NB4 (cell line): ENCODE measurements around the gene GNG7.
"Not testable (repeated sequence)": the region's sequence is repeated elsewhere in the genome, so short reads cannot be mapped to it uniquely, and the experiment has no call there.

Experiments used
- DNase-seq: peaks from one replicate; pipeline ENCODE4 v3.0.0; 2010; ENCODE audit warnings: low read depth
- H3K4me3 ChIP-seq: one replicate; pipeline ENCODE4 v1.5.1; 2011; ENCODE audit warnings: mild to moderate bottlenecking, low read depth, low read length, moderate library complexity
- CTCF ChIP-seq: IDR thresholded peaks from one replicate; pipeline ENCODE4 v1.5.1; 2012; ENCODE audit warnings: low read depth, low read length
- MAX ChIP-seq: IDR thresholded peaks from 2 replicates; pipeline ENCODE4 v1.6.1; 2011; ENCODE audit warnings: low read depth, low read length
- MYC ChIP-seq: IDR thresholded peaks from 2 replicates; pipeline ENCODE4 v1.6.1; 2011; ENCODE audit warnings: low read depth, low read length
- POLR2A ChIP-seq: IDR thresholded peaks from 2 replicates; pipeline ENCODE4 v1.6.1; 2011; ENCODE audit warnings: mild to moderate bottlenecking; ENCODE audit not compliant: insufficient read length; ENCODE audit errors: extremely low read depth

GNG7 gene

GRCh38 chr19:2612619-2613249 lies 89.8 kb downstream of the GNG7 start:
- TF ChIP-seq MYC: no peak
- TF ChIP-seq POLR2A: no peak
- TF ChIP-seq MAX: no peak
- no peak for TF ChIP-seq CTCF
- no peak for DNase-seq
- H3K4me3 ChIP-seq: no peak overlapping the region

GRCh38 chr19:2611483-2612464 lies 90.7 kb downstream of the GNG7 start:
- no peak for DNase-seq
- H3K4me3 ChIP-seq: no peak overlapping the region
- TF ChIP-seq POLR2A: no peak
- no peak for TF ChIP-seq MYC

DNA sequence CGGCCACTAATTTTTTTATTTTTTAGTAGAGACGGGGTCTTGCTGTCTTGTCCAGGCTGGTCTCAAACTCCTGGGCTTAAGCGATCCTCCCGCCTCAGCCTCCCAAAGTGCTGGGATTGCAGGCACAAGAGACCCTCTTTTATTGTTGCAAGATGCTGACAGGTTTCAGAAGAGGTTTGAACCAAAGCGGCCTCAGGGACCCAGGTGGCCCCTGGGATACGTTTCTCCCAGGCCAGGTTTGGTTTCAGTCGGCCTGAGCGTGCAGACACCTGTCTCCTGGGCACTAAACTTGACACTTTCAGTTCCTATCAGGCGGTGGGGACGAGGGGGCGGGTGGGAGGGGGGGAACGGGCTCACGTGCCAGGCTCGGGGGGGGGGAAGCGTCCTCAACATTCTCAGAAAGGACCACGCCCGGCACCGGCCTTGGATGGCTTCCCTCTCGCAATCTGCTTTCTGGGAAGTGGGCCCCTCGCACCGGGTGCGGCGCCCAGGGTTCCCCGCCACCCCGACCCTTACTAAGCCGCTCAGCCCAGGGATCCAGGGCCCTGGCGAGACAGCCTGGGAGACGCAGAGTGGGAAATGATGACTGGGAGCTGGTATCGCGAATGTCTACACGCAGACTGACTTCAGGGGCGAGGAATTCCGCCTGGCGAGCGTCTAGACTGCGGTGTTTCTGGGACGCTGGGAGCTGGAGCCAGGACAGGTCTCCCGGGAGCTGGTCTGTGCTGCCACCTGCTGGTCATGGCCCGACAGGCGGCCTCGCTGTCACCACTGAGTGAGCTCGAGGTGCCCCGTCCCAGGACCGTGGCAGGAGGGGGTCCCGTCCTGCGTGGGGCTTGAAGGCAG lies 91.6 kb downstream of the GNG7 start:
- peak overlapping the region; percentile 28 for H3K4me3 ChIP-seq
- TF ChIP-seq MAX (peak; percentile 31; the same call in 1 of the 2 replicates), MYC (no peak), CTCF (peak; percentile 63)
- DNase-seq: peak; percentile 69

- TF ChIP-seq POLR2A (no peak), CTCF (no peak), MYC (no peak), MAX (no peak)
- H3K4me3 ChIP-seq: no peak overlapping the region
- no peak for DNase-seq
Observed at GRCh38 chr19:2609389-2610116, 92.9 kb downstream of the GNG7 start.

GRCh38 chr19:2609034-2609388 lies 93.5 kb downstream of the GNG7 start:
- not testable (repeated sequence) for H3K4me3 ChIP-seq, DNase-seq

DNA sequence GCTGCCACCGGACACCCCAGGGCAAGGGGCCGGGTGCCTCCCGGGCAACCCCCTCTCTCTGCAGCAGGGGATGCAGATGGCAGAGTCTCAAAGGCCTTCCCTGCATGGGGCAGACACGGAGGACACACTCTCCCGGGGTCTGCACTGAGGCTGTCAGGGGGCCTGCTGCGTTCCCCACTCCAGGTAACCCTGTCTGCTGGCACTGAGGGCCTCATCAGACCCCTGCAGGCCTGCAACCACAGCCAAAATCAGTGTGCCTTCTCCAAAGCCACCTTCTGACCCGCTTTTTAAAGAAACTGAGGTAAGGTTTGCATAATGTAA lies 93.9 kb downstream of the GNG7 start:
- no peak for DNase-seq
- H3K4me3 ChIP-seq: no peak overlapping the region
- TF ChIP-seq MYC (no peak), MAX (no peak), CTCF (no peak), POLR2A (no peak)
